ENCODE results near the gene CHCHD10. TPM values are rescaled to one million over a fixed set of nuclear protein-coding genes. Genes with fewer than 3 reads are reported as not detected.
A peak's percentile ranks its signal among the peaks of the same experiment; 100 is the strongest.

Gene CHCHD10
- polyA plus RNA-seq, 1 experiment: 10.1 TPM

DNA sequence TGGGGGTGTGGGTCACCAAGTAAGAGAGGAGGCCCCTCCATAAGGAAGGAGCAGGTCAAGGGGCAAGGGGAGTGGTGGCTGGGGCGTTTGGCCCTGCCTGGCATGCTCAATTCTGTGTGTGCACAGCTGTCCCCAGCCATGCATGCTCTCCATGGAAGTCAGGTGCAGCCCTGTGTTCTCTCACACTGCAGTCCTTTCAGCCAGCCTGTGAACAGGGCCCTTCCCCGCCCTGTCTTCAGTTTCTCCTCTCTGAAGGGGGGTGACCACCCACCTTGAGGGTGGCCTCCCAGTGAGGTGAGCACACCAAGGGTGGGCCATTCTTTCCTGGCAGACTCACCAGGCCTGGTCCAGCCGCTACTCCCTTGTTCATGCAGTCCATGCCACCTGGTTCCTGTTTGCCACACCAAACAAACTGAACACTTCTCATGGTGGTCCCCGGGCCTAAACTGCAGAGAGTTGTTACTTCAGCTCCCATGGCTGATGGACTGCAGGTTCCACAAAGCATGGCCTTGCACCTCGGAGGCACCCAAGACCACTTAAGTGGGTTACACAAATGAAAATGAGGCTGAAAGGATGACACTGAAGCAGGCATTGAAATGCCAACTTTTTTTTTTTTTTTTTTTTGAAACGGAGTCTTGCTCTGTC, 1.7 kb upstream of the CHCHD10 start:
- no peaks in the 10 kb centered on the region for H3K27me3 ChIP-seq (ENCODE audit: control insufficient read depth, insufficient read depth, low read length)
- H3K4me3 ChIP-seq (ENCODE audit: low read depth, low read length): no peak overlapping the region
- ChIA-PET POLR2A (no interaction called here), CTCF (interaction anchor here (0.8 to 3.3 kb wide), 10 partner anchors 9 to 89 kb away, joined by 3 to 36 read pairs (median 4); partner anchors contain the start of gene ZNF70)
- no peak for DNase-seq (ENCODE audit: low read depth, low spot score)
- H3K27ac ChIP-seq (ENCODE audit: low read depth, low read length): no peak overlapping the region
- H3K9me3 ChIP-seq (ENCODE audit: control insufficient read depth, insufficient read depth, low read length): no peaks in the 10 kb centered on the region; the same call in 1 of the 2 replicates
- TF ChIP-seq, protein P1, sequence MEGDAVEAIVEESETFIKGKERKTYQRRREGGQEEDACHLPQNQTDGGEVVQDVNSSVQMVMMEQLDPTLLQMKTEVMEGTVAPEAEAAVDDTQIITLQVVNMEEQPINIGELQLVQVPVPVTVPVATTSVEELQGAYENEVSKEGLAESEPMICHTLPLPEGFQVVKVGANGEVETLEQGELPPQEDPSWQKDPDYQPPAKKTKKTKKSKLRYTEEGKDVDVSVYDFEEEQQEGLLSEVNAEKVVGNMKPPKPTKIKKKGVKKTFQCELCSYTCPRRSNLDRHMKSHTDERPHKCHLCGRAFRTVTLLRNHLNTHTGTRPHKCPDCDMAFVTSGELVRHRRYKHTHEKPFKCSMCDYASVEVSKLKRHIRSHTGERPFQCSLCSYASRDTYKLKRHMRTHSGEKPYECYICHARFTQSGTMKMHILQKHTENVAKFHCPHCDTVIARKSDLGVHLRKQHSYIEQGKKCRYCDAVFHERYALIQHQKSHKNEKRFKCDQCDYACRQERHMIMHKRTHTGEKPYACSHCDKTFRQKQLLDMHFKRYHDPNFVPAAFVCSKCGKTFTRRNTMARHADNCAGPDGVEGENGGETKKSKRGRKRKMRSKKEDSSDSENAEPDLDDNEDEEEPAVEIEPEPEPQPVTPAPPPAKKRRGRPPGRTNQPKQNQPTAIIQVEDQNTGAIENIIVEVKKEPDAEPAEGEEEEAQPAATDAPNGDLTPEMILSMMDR (IDR thresholded peaks at IDR 0.05; ENCODE audit: low read depth, low read length): no peak

DNA sequence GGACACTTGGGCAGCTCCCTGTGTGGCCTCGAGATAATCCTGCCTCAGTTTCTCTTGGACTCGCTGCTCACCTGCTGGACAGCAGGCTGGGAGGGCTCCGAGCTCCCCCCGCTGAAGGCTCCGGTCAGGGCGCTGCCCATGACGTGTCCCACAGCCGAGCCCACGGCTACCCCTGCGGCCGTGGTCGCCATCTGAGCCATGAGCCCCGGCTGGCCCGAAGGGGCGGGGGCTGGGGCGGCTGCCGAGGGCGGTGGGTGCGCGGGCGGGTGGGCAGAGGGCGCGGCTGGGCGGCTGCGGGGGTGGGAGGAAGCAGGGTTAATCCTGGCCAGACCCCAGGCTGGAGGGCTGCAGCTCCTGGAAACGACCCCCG, 484 bp downstream of the CHCHD10 start:
- CTCF ChIA-PET: interaction anchor here (0.5 to 3.3 kb wide), 4 partner anchors 10 to 83 kb away, joined by 3 to 36 read pairs (median 4); no protein-coding TSS in a partner anchor
- H3K27ac ChIP-seq (ENCODE audit: low read depth, low read length): no peak overlapping the region

DNA sequence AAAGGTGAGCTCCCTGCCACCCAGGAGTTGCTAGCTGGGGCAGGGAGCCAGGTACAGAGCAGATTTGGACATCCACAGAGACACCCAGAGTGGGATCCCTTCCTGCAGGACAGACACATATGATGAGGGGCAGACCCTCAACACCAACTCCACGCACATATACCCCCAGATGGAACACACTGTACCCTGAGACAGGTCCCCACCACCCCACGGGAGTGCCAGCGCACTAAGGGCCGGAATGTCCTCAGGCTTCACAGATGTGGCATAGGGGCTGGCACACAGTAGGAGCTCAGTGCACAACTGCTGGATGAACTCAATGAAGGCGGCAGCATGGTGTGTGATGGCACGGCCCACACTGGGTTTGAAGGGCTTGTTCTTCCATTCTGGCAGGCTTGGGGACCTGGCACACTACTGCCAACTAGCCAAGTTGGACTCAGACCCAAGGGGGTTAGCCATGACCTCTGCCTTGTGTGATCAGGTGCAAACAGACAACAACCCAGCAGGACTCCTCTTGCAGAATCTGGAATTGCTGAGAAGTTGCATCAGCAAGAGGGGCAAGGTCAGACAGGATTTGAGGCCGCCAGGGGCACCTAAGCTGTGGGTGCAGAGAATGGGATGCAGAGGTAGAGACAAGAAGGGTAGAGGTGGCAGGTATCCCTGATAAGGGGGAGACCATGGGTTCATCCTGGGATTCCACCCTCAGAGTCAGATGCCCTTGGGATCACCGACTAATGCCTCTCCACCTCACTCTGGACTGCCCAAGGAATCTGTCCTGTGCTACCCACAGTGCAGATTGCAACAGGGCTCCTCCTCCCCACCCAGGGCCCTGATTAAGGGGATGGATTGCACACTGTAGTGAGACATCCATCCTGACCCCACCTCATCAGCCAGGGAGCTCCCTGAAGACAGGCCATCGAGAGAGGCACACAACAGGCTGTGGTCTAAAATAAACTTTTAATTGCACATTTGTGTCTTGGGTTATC, 2.6 kb downstream of the CHCHD10 start:
- ChIA-PET POLR2A (interaction anchor here (0.7 kb wide), 1 partner anchor 79 kb away, joined by 5 read pairs; no protein-coding TSS in a partner anchor), CTCF (interaction anchor here (0.6 to 1.7 kb wide), 3 partner anchors 66 to 272 kb away, joined by 4 to 5 read pairs (median 4); no protein-coding TSS in a partner anchor)
- TF ChIP-seq, protein P1 (IDR thresholded peaks at IDR 0.05; ENCODE audit: low read depth, low read length): no peak
- H3K27me3 ChIP-seq (ENCODE audit: control insufficient read depth, insufficient read depth, low read length): no peaks in the 10 kb centered on the region
- no peak for DNase-seq (ENCODE audit: low read depth, low spot score)
- no peak overlapping the region for H3K4me3 ChIP-seq (ENCODE audit: low read depth, low read length)
- H3K27ac ChIP-seq (ENCODE audit: low read depth, low read length): no peak overlapping the region
- no peaks in the 10 kb centered on the region for H3K9me3 ChIP-seq (ENCODE audit: control insufficient read depth, insufficient read depth, low read length)

More for the DNA sequence above, 484 bp downstream of the CHCHD10 start:
- Histone ChIP-seq H3K9me3 (ENCODE audit: control insufficient read depth, insufficient read depth, low read length) (no peaks in the 10 kb centered on the region), H3K4me3 (ENCODE audit: low read depth, low read length) (peak overlapping the region; percentile 59), H3K27me3 (ENCODE audit: control insufficient read depth, insufficient read depth, low read length) (no peaks in the 10 kb centered on the region)
- POLR2A ChIA-PET: interaction anchor here (1.2 kb wide), 1 partner anchor 19 kb away, joined by 3 read pairs; the partner anchor contains the start of gene SMARCB1
- no peak for DNase-seq (ENCODE audit: low read depth, low spot score)
- TF ChIP-seq, protein P1 (IDR thresholded peaks at IDR 0.05; ENCODE audit: low read depth, low read length): no peak

DNA sequence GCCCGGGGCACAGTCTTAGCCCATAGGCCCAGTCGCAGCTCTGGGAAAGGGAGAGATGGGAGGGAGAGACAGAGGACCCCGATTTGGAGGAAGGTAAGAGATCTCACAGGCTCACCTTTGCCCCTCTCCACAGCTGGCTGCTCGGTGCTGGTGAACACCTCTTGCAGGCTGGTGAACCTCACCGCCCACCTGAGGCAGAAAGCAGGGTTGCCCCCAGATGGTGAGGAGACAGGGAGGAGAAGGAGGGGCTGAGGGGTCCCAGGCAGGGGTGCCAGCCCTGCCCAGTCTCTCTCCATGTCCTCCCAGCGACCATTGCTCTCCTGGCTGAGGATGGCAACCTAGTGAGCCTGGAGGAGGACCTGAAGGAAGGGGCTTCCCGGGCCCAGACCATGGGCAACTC, 3.8 kb downstream of the CHCHD10 start:
- DNase-seq (ENCODE audit: low read depth, low spot score): no peak
- ChIA-PET CTCF (no interaction called here), POLR2A (interaction anchor here (0.5 kb wide), 1 partner anchor 124 kb away, joined by 3 read pairs; no protein-coding TSS in a partner anchor)
- no peak overlapping the region for H3K27ac ChIP-seq (ENCODE audit: low read depth, low read length)
- H3K4me3 ChIP-seq (ENCODE audit: low read depth, low read length): no peak overlapping the region
- no peaks in the 10 kb centered on the region for H3K9me3 ChIP-seq (ENCODE audit: control insufficient read depth, insufficient read depth, low read length)
- TF ChIP-seq, protein P1 (IDR thresholded peaks at IDR 0.05; ENCODE audit: low read depth, low read length): no peak
- H3K27me3 ChIP-seq (ENCODE audit: control insufficient read depth, insufficient read depth, low read length): no peaks in the 10 kb centered on the region
